ENCODE results near the gene ERF.
A peak's percentile ranks its signal among the peaks of the same experiment; 100 is the strongest.

ERF gene

GRCh38 chr19:42254850-42255765 is at the start of gene ERF:
Gene ERF, minus strand, starts transcription at chr19:42255128. Its CDS starts 129 bp downstream, at chr19:42254999.
- DNase-seq = peak; percentile 73 to 75

DNA sequence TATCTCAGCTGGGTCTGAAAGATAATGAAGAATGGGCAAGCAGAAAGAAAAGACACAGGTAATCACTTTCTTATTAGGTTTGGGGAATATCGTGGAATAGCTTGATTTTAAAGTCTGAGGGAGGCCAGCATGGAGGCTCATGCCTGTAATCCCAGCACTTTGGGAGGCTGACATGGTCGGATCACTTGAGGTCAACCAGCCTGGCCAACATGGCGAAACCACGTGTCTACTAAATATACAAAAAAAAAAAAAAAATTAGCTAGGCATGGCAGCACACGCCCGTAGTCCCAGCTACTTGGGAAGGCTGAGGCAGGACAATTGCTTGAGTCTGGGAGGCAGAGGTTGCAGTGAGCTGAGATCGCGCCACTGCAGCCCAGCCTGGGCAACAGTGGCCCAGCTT is 48.9 kb upstream of the ERF start:
- DNase-seq = no peak

DNA sequence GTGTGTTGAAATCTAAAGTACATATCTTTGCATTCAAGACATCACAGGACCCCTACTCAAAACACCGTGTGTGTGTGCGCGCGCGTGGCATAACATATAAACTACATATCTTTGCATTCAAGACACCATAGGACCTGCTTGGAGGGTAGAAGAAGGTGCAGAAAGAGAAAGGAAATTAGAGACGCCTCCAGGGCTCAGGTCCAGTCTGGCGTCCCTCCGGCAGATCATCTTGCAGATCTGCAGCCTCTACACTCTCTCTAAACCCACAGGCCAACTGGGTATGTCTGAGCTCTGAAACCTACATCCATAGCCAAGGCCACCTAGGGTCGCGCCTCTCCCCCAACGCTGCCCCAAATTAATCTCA is 48.2 kb upstream of the ERF start:
- no peak for DNase-seq

DNA sequence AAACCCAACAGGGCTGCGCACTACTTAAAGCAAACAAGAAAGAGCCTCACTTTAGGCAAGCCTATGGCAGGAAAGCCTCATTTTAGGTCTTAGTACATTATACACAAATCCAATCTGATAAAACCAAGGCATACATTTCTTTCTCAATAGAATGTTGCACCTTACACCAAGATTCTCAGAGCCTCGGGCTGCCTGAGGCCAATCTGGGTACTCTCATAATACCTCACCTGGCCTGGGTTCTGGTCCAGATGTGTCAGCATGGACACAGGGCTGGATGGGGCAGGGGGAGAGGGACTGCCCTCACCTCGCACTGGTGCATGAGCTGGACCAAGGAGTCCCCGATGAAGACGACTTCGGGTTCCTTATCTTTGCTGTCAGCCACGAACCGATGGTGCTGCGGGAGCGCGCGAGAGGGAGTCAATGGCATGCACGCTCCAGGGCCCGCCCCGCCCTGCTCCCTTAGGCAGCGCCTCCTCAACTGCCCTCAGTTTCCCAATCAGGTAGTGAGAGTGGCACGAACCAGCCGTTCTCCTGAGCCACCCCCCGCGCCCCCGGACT is 46.8 kb upstream of the ERF start, which contains the start of gene PRR19:
PRR19 (plus strand) TSS at position 487 of the 558 bp plus-strand sequence. CDS start 7,453 bp downstream, outside the sequence.
- peak in 1 of 2 experiments; percentile 15 for DNase-seq

DNA sequence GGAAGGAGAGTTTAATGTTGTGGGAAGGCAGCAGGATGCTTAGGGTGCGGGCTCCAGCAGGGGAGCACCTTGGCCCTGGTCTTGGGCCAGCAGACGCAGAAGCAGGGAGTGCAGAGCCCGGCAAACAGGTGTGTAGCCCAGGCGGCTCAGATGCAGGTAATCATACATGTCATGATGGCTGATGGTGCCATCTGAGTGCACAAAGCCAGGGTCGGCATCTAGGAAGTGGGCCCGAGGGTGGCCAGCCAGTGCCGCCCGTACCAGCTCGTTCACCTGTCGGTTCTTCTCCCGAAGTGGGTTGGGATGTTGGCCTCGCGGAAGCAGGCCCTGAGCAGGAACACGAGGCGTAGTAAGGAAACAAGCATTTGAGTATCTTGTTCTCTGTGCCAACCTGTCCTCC is 42.1 kb upstream of the ERF start:
- no peak for DNase-seq

- peak; percentile 42 to 51 for DNase-seq
These were observed 41.0 kb upstream of the ERF start for GRCh38 chr19:42295831-42296525.

GRCh38 chr19:42295342-42295741 is 40.4 kb upstream of the ERF start:
- DNase-seq = no peak

- DNase-seq = no peak
These were observed 39.7 kb upstream of the ERF start for GRCh38 chr19:42294471-42295137.

DNA sequence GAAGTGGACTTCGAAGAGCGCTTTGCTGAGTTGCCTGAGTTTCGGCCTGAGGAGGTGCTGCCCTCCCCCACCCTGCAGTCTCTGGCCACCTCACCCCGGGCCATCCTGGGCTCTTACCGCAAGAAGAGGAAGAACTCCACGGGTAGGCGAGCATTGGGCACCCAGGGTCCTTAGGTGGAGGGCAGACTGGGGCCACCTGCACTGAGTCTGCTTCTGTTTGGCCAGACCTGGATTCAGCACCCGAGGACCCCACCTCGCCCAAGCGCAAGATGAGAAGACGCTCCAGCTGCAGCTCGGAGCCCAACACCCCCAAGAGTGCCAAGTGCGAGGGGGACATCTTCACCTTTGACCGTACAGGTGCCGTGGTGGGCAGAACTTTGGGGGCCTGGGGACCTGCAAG is 39.0 kb upstream of the ERF start:
- DNase-seq = no peak

DNA sequence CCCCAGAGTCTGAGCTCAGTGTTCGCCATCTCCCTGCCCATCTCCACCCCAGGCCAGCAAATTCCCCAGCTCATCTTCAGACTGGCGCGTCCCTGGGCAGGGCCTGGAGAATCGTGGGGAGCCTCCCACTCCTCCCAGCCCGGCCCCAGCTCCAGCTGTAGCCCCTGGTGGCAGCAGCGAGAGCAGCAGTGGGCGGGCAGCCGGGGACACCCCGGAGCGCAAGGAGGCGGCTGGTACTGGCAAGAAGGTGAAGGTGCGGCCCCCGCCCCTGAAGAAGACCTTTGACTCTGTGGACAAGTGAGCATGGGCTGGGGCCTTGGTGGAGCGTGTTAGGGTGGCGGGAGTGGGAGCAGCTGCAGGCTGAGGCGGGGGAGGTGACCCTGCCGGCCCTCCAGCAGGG is 38.6 kb upstream of the ERF start:
- no peak for DNase-seq

DNA sequence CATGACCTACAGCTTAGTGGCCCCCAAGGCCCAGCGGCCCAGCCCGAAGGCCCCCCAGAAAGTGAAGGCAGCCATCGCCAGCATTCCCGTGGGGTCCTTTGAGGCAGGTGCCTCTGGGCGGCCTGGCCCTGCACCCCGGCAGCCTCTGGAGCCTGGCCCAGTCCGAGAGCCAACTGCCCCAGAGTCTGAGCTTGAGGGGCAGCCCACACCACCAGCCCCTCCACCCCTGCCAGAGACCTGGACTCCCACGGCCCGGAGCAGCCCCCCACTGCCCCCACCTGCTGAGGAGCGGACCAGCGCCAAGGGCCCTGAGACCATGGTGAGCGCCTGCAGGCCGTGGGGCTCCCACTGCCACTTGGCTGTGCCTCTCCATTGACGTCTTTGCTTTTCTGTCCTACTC is 38.0 kb upstream of the ERF start:
- no peak for DNase-seq

DNA sequence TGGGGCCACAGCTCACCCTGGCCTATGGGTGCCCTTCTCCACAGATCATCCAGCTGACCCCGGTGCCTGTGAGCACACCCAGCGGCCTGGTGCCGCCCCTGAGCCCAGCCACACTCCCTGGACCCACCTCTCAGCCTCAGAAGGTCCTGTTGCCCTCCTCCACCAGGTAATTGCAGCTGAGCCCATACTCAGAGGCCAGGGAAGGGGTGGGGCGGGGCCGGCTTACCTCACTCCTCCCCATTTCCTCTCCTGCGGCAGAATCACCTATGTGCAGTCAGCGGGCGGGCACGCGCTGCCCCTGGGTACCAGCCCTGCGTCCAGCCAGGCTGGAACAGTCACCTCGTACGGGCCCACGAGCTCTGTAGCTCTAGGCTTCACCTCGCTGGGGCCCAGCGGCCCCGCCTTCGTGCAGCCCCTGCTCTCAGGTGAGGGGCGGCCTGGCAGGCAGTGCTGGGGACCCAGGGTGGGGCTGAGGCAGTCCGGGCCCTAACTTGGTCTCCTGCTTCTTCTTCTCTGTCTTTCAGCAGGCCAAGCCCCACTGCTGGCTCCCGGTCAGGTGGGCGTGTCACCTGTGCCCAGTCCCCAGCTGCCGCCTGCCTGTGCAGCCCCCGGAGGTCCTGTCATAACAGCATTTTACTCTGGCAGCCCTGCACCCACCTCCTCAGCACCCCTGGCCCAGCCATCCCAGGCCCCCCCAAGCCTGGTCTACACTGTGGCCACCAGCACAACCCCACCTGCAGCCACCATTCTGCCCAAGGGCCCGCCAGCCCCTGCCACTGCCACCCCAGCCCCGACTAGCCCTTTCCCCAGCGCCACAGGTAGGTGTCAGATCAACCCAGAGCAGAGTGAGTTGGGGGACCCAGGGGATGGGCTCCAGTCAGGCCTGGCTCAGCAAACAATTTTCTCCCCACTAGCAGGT is 37.4 kb upstream of the ERF start:
- no peak for DNase-seq

GRCh38 chr19:42291435-42291810 is 36.5 kb upstream of the ERF start:
- DNase-seq = no peak

- peak; percentile 56 to 67 for DNase-seq
These were observed 35.9 kb upstream of the ERF start for GRCh38 chr19:42290523-42291434.

DNA sequence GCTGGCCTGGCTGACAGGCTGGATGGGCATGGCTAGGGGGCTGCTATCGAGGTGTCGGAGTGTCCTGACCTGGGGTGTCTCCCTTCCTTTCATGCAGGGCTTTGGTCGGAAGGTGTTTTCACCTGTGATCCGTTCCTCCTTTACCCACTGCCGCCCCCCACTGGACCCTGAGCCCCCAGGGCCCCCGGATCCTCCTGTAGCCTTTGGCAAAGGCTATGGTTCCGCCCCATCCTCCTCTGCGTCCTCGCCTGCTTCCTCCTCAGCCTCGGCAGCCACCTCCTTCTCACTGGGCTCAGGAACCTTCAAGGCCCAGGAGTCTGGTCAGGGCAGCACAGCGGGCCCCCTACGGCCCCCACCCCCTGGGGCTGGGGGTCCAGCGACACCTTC is 35.2 kb upstream of the ERF start:
- DNase-seq = no peak

- DNase-seq = no peak
These were observed 34.7 kb upstream of the ERF start for GRCh38 chr19:42289556-42290041.

DNA sequence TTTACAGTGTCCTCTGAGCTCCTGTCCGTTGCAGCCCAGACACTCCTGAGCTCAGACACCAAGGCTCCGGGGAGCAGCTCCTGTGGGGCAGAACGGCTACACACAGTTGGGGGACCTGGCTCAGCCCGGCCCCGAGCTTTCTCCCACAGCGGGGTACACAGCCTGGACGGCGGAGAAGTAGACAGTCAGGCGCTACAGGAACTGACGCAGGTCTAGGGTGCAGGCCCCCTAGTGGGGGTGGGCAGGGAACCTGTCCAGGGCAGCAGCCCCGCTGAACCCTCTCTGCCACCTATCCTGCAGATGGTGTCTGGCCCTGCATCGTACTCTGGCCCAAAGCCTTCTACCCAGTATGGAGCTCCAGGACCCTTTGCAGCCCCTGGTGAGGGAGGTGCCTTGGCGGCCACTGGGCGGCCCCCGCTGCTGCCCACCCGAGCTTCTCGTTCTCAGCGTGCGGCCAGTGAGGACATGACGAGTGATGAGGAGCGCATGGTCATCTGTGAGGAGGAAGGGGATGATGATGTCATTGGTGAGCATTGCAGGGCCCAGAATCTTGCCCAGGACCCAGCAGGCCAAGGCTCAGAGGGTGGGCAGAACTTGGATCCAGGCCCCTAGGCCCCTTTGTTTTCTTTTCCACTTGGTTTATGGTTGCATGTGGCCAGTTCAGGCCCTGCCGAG is 34.1 kb upstream of the ERF start:
- no peak for DNase-seq

DNA sequence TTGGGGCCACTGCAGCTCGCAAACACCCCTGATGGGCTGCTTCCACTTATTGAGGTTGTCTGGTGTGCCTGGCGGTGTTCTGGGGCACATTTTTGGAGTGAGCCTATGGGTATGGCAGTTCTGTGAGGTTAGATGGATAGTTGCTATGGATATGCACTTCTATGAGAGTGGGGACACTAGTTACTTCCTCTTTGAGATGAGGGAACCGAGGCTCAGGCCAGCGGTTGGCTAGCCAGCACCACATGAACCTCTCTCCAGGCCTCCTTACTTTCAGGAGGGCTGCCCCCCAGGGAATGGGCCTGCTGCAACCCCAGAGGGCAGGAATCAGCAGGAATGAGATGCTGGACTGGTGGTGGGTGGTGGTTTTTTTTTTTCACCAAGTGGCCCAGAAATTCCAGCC is 33.5 kb upstream of the ERF start:
- DNase-seq = peak; percentile 9 to 17

DNA sequence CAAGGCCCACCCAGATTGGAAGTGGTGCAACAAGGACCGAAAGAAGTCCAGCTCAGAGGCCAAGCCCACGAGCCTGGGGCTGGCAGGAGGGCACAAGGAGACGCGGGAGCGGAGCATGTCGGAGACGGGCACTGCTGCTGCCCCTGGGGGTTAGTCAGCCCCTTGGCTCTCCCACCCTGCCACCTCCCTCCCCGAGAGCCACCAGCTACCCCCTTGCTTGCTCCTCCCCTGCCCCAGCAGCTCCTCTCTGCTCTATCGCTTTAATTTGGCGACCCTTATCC is 32.8 kb upstream of the ERF start:
- DNase-seq = no peak

DNA sequence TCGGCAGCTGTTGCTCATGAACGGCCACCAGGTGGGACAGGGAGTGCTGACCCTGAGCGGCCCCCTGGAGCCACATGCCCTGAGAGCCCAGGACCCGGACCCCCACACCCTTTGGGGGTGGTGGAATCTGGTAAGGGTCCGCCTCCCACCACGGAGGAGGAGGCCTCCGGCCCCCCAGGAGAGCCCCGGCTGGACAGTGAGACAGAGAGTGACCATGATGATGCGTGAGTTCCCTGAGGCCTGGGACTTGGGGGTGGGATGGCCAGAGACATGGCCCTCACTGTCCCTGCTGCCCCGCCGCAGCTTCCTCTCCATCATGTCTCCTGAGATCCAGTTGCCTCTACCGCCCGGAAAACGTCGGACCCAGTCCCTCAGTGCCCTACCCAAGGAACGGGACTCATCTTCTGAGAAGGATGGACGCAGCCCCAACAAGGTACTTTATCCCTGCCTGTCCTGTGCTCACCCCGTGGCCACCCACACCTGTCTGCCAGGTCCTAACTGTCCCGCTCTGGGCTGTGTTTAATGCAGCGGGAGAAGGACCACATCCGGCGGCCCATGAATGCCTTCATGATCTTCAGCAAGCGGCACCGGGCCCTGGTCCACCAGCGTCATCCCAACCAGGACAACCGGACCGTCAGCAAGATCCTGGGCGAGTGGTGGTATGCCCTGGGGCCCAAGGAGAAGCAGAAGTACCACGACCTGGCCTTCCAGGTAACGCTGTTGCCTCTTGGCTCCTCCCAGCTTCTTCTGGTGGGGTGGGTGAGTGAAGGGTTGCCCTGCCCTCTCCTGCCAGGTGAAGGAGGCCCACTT is 32.3 kb upstream of the ERF start:
- DNase-seq = no peak
